ENCODE measurements around the gene DOC2A.
"Not testable (repeated sequence)": the region's sequence is repeated elsewhere in the genome, so short reads cannot be mapped to it uniquely, and the experiment has no call there.

Gene DOC2A

GRCh38 chr16:30022887-30023286 is 12.1 kb upstream of the DOC2A start, which contains the start of gene C16orf92:
Gene C16orf92, plus strand, starts transcription at chr16:30023198. Its CDS starts 143 bp downstream, at chr16:30023341.
- Histone ChIP-seq H3K9me2 (ENCODE audit: low read depth, low read length) (no peaks in the 10 kb centered on the region), H3K79me2 (ENCODE audit: insufficient read depth, low read length) (no peaks in the 10 kb centered on the region), H3F3A (ENCODE audit: insufficient read depth, low read length) (no peaks in the 10 kb centered on the region), H3K36me3 (ENCODE audit: insufficient read depth, low read length) (no peaks in the 10 kb centered on the region), H3K27ac (ENCODE audit: low read depth, low read length, poor library complexity, severe bottlenecking) (no peak within 1 kb of the TSS), H3K4me2 (ENCODE audit: low read length) (no peak within 1 kb of the TSS), H4K20me1 (ENCODE audit: insufficient read depth, low read length) (no peaks in the 10 kb centered on the region), H3K9me3 (ENCODE audit: low read length) (no peaks in the 10 kb centered on the region), H3K27me3 (ENCODE audit: insufficient read depth, low read length) (peaks cover 12% of the 10 kb centered on the region; the same call in 1 of the 2 replicates), H2AFZ (ENCODE audit: low read length) (no peak within 1 kb of the TSS), H3K4me1 (ENCODE audit: insufficient read depth, low read length, severe bottlenecking) (peaks cover 5% of the 10 kb centered on the region), H3K4me3 (ENCODE audit: low read depth, low read length, poor library complexity, severe bottlenecking) (no peak within 1 kb of the TSS), H3K9ac (ENCODE audit: low read length) (no peak within 1 kb of the TSS)
- no peak for TF ChIP-seq EZH2 (IDR thresholded peaks at IDR 0.05; ENCODE audit: borderline replicate concordance, low read length)
- TF ChIP-seq, protein P1, sequence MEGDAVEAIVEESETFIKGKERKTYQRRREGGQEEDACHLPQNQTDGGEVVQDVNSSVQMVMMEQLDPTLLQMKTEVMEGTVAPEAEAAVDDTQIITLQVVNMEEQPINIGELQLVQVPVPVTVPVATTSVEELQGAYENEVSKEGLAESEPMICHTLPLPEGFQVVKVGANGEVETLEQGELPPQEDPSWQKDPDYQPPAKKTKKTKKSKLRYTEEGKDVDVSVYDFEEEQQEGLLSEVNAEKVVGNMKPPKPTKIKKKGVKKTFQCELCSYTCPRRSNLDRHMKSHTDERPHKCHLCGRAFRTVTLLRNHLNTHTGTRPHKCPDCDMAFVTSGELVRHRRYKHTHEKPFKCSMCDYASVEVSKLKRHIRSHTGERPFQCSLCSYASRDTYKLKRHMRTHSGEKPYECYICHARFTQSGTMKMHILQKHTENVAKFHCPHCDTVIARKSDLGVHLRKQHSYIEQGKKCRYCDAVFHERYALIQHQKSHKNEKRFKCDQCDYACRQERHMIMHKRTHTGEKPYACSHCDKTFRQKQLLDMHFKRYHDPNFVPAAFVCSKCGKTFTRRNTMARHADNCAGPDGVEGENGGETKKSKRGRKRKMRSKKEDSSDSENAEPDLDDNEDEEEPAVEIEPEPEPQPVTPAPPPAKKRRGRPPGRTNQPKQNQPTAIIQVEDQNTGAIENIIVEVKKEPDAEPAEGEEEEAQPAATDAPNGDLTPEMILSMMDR (IDR thresholded peaks at IDR 0.05; ENCODE audit: low read length) = no peak

- Histone ChIP-seq H3K9me3 (ENCODE audit: low read length) (no peaks in the 10 kb centered on the region), H3K9me2 (ENCODE audit: low read depth, low read length) (no peaks in the 10 kb centered on the region), H3K27me3 (ENCODE audit: insufficient read depth, low read length) (peaks cover 9% of the 10 kb centered on the region; the same call in 1 of the 2 replicates), H3K36me3 (ENCODE audit: insufficient read depth, low read length) (no peaks in the 10 kb centered on the region), H3K4me3 (ENCODE audit: low read depth, low read length, poor library complexity, severe bottlenecking) (no peak overlapping the region), H4K20me1 (ENCODE audit: insufficient read depth, low read length) (no peaks in the 10 kb centered on the region), H3K4me1 (ENCODE audit: insufficient read depth, low read length, severe bottlenecking) (peaks cover 5% of the 10 kb centered on the region), H2AFZ (ENCODE audit: low read length) (no peak overlapping the region), H3K4me2 (ENCODE audit: low read length) (no peak overlapping the region), H3K9ac (ENCODE audit: low read length) (no peak overlapping the region), H3K27ac (ENCODE audit: low read depth, low read length, poor library complexity, severe bottlenecking) (no peak overlapping the region), H3K79me2 (ENCODE audit: insufficient read depth, low read length) (no peaks in the 10 kb centered on the region), H3F3A (ENCODE audit: insufficient read depth, low read length) (no peaks in the 10 kb centered on the region)
- TF ChIP-seq, protein P1 (IDR thresholded peaks at IDR 0.05; ENCODE audit: low read length) = no peak
- TF ChIP-seq EZH2 (IDR thresholded peaks at IDR 0.05; ENCODE audit: borderline replicate concordance, low read length) = no peak
Observed at GRCh38 chr16:30018731-30019158, 7.9 kb upstream of the DOC2A start.

- not testable (repeated sequence) for H3K4me3 ChIP-seq (ENCODE audit: low read depth, low read length, poor library complexity, severe bottlenecking); H3F3A ChIP-seq (ENCODE audit: insufficient read depth, low read length); H4K20me1 ChIP-seq (ENCODE audit: insufficient read depth, low read length); H3K27me3 ChIP-seq (ENCODE audit: insufficient read depth, low read length); H3K27ac ChIP-seq (ENCODE audit: low read depth, low read length, poor library complexity, severe bottlenecking); H3K4me1 ChIP-seq (ENCODE audit: insufficient read depth, low read length, severe bottlenecking); H3K4me2 ChIP-seq (ENCODE audit: low read length); H3K9ac ChIP-seq (ENCODE audit: low read length); H3K9me2 ChIP-seq (ENCODE audit: low read depth, low read length); H3K79me2 ChIP-seq (ENCODE audit: insufficient read depth, low read length); H2AFZ ChIP-seq (ENCODE audit: low read length); H3K36me3 ChIP-seq (ENCODE audit: insufficient read depth, low read length); H3K9me3 ChIP-seq (ENCODE audit: low read length)
Observed at GRCh38 chr16:30017937-30018336, 7.1 kb upstream of the DOC2A start.

- no peaks in the 10 kb centered on the region for H3F3A ChIP-seq (ENCODE audit: insufficient read depth, low read length)
- H4K20me1 ChIP-seq (ENCODE audit: insufficient read depth, low read length) = no peaks in the 10 kb centered on the region
- H3K27ac ChIP-seq (ENCODE audit: low read depth, low read length, poor library complexity, severe bottlenecking) = no peak overlapping the region
- H3K79me2 ChIP-seq (ENCODE audit: insufficient read depth, low read length) = no peaks in the 10 kb centered on the region
- no peaks in the 10 kb centered on the region for H3K9me2 ChIP-seq (ENCODE audit: low read depth, low read length)
- H3K4me1 ChIP-seq (ENCODE audit: insufficient read depth, low read length, severe bottlenecking) = peaks cover 5% of the 10 kb centered on the region
- H3K9ac ChIP-seq (ENCODE audit: low read length) = no peak overlapping the region
- H3K36me3 ChIP-seq (ENCODE audit: insufficient read depth, low read length) = no peaks in the 10 kb centered on the region
- TF ChIP-seq, protein P1 (IDR thresholded peaks at IDR 0.05; ENCODE audit: low read length) = no peak
- no peak for TF ChIP-seq EZH2 (IDR thresholded peaks at IDR 0.05; ENCODE audit: borderline replicate concordance, low read length)
- H3K27me3 ChIP-seq (ENCODE audit: insufficient read depth, low read length) = no peaks in the 10 kb centered on the region
- H3K9me3 ChIP-seq (ENCODE audit: low read length) = no peaks in the 10 kb centered on the region
- H2AFZ ChIP-seq (ENCODE audit: low read length) = no peak overlapping the region
- H3K4me2 ChIP-seq (ENCODE audit: low read length) = no peak overlapping the region
- H3K4me3 ChIP-seq (ENCODE audit: low read depth, low read length, poor library complexity, severe bottlenecking) = no peak overlapping the region
Observed at GRCh38 chr16:30017277-30017656, 6.4 kb upstream of the DOC2A start.
